Heart left ventricle (tissue), 16 donors: ENCODE data around the gene CDK5RAP3. TPM values are rescaled to one million over a fixed set of nuclear protein-coding genes. Genes with fewer than 3 reads are reported as not detected.
A peak's percentile ranks its signal among the peaks of the same experiment; 100 is the strongest.

Source experiments
- ATAC-seq, 4 donors: fragments of 200-7000 bp; cut with Tn5 transposase; one replicate each; pipeline ENCODE4 v1.9.1; 2020 to 2022; ENCODE audit warnings: moderate library complexity in 4 of 4, mild to moderate bottlenecking in 3 of 4, moderate number of reproducible peaks in 1 of 4
- DNase-seq, 5 donors: peaks; one replicate each; pipeline ENCODE4 v3.0.0-alpha.2; 2020
- H3K27ac ChIP-seq, 12 donors: fragments of 200-600 bp; sonication (generic) in 4 of 12; one replicate each; pipeline versions ENCODE4 v1.5.0 to v1.8.0; 2016 to 2022; ENCODE audit warnings: mild to moderate bottlenecking in 2 of 12
- H3K27me3 ChIP-seq, 9 donors: fragments of 200-600 bp; sonication (generic) in 2 of 9; one replicate each; pipeline versions ENCODE4 v1.5.1 to v1.8.0; 2016 to 2022; ENCODE audit warnings: mild to moderate bottlenecking in 3 of 9
- H3K36me3 ChIP-seq, 9 donors: fragments of 200-600 bp; sonication (generic) in 2 of 9; one replicate each; pipeline versions ENCODE4 v1.5.0 to v1.8.0; 2018 to 2022; ENCODE audit warnings: mild to moderate bottlenecking in 2 of 9
- H3K4me1 ChIP-seq, 12 donors: fragments of 200-600 bp; sonication (generic) in 4 of 12; one replicate each; pipeline versions ENCODE4 v1.5.0 to v1.8.0; 2016 to 2022; ENCODE audit warnings: mild to moderate bottlenecking in 3 of 12
- H3K4me3 ChIP-seq, 12 donors: fragments of 200-600 bp; sonication (generic) in 4 of 12; one replicate each; pipeline versions ENCODE4 v1.5.0 to v1.8.0; 2017 to 2022; ENCODE audit warnings: mild to moderate bottlenecking in 9 of 12, moderate library complexity in 4 of 12
- H3K9me3 ChIP-seq, 12 donors: fragments of 200-600 bp; sonication (generic) in 4 of 12; one replicate each; pipeline versions ENCODE4 v1.5.0 to v1.8.0; 2016 to 2022; ENCODE audit warnings: mild to moderate bottlenecking in 1 of 12
- CTCF ChIP-seq, 12 donors: fragments of 200-600 bp; sonication (generic) in 4 of 12; IDR thresholded peaks; one replicate each; pipeline versions ENCODE4 v1.5.0 to v1.8.0; 2018 to 2022; ENCODE audit warnings: antibody characterized with exemption in 12 of 12, mild to moderate bottlenecking in 5 of 12
- POLR2A ChIP-seq, 2 donors: fragments of 450-650 bp; IDR thresholded peaks; one replicate each; pipeline ENCODE4 v1.6.1; 2017; ENCODE audit warnings: antibody characterized with exemption in 2 of 2, mild to moderate bottlenecking in 2 of 2, moderate library complexity in 2 of 2
- WGBS, 4 donors: extraction: QIAGEN DNeasy Blood & Tissue Kit in 2 of 4; methylation state at CpG; one replicate each; pipeline versions ENCODE4 v1.1.5 to v1.1.7; 2013 to 2018; 5-methylcytosine and 5-hydroxymethylcytosine counted together
- intact Hi-C, 10 donors: fragments of 100-400 bp; cut with DNase I; formaldehyde crosslinking; loops; one replicate each; pipeline versions ENCODE4 v1.11.1 to v1.14.2; 2022
- polyA plus RNA-seq, 2 donors: library from polyadenylated mRNA; stranded (reverse); fragments of 200-250 nt; gene quantifications; one replicate each; pipeline ENCODE4 v1.2.3, GENCODE V29; 2013
- total RNA-seq, 9 donors: library from RNA; depleted of rRNA in 2 of 9; stranded (reverse); fragments of >200 nt in 2 of 9; fragmentation: NEBNext Ultra II Directional in 3 of 9; extraction: Animal tissue kit (Norgen Biotek cat#: 25700) in 3 of 9; gene quantifications; one replicate each; pipeline versions ENCODE4 v1.1.0 to v1.2.4, GENCODE V29; 2016 to 2023
- donor health status: ischemic (EF 13 %, LVEDD 7.1; RV severe dilation, severe dysfunction).
- donor health status: healthy with polysubstance abuse.
- donor health status: DM: no; HTN: yes; CAD: no.
- donor health status: DM: no; HTN: no; CAD: no.
- donor health status: ischemic (EF 25% LVEDD 6.9; RV normal size, moderate dysfunction).
- donor health status: ischemic (EF 25% LVEDD 5.7; RV mildly dilated, moderate dysfunction).
- donor health status: healthy.
- donor health status: DM: yes; HTN: yes; CAD: no.
- donor health status: ischemic (EF 35%, LVEDD 5.7; RV mildly dilated, moderate dysfunction).
- donor health status: nonischemic (EF 11% LVEDD 7.7; RV severe dilation, severe dysfunction).
- donor health status: DM: yes; HTN: yes; CAD: no.
- donor health status: PGD.
- donor health status: ischemic (EF 29% LVEDD 5.4; RV normal size, mild dysfunction).
- donor health status: nonischemic (EF 23%, LVEDD 6.1; RV moderate dilation, normal function).

The CDK5RAP3 gene
- total and polyA plus RNA-seq, 11 donors, result 41.2 to 80.9 (median 53.8) TPM

GRCh38 chr17:47989700-47990099 lies 18.8 kb downstream of the CDK5RAP3 start:
- DNase-seq (no peak), ATAC-seq (no peak)
- peaks cover 0 to under 1% (median 0%) of the 10 kb centered on the region in 9 donors for H3K36me3 ChIP-seq
- intact Hi-C loops, result no loop called here
- no peak overlapping the region for H3K4me3 ChIP-seq
- 89 to 95% (median 94%) methylated on average over 1 of the region's 1 CpG for WGBS, 4 donors
- no peak overlapping the region for H3K27ac ChIP-seq
- no peaks in the 10 kb centered on the region for H3K9me3 ChIP-seq
- H3K4me1 ChIP-seq, result peaks cover 0 to 27% (median 3%) of the 10 kb centered on the region in 12 donors
- TF ChIP-seq POLR2A (IDR thresholded peaks at IDR 0.05), result no peak
- H3K27me3 ChIP-seq, result no peaks in the 10 kb centered on the region

GRCh38 chr17:47990962-47991731 lies 20.2 kb downstream of the CDK5RAP3 start:
- no peak overlapping the region for H3K27ac ChIP-seq
- peaks cover 0 to 27% (median 3%) of the 10 kb centered on the region in 12 donors for H3K4me1 ChIP-seq
- no peaks in the 10 kb centered on the region for H3K27me3 ChIP-seq
- DNase-seq (no peak), ATAC-seq (no peak)
- H3K4me3 ChIP-seq, result no peak overlapping the region
- intact Hi-C loops, result no loop called here
- TF ChIP-seq POLR2A (IDR thresholded peaks at IDR 0.05) (no peak), CTCF (IDR thresholded peaks at IDR 0.05) (no peak)
- no peaks in the 10 kb centered on the region for H3K36me3 ChIP-seq
- no peaks in the 10 kb centered on the region for H3K9me3 ChIP-seq
- 62 to 72% (median 67%) methylated on average over 12 to 14 of the region's 14 CpGs for WGBS, 4 donors

GRCh38 chr17:47992216-47992615 lies 21.3 kb downstream of the CDK5RAP3 start:
- no peak for TF ChIP-seq POLR2A (IDR thresholded peaks at IDR 0.05)
- TF ChIP-seq CTCF (IDR thresholded peaks at IDR 0.05), result no peak
- no peak overlapping the region for H3K4me3 ChIP-seq
- no peak overlapping the region for H3K27ac ChIP-seq
- DNase-seq (no peak), ATAC-seq (peak in 1 of 4 donors; percentile 21)
- no peaks in the 10 kb centered on the region for H3K27me3 ChIP-seq
- WGBS, 4 donors, result 48 to 55% (median 52%) methylated on average over 4 of the region's 4 CpGs
- intact Hi-C loops, result no loop called here
- H3K36me3 ChIP-seq, result no peaks in the 10 kb centered on the region
- H3K9me3 ChIP-seq, result no peaks in the 10 kb centered on the region
- H3K4me1 ChIP-seq, result peaks cover 0 to 26% (median 2%) of the 10 kb centered on the region in 12 donors

GRCh38 chr17:47993031-47993564 lies 22.2 kb downstream of the CDK5RAP3 start:
- peak in 1 of 4 donors; percentile 36 for ATAC-seq

More at GRCh38 chr17:47993031-47993564, 22.2 kb downstream of the CDK5RAP3 start:
- no peaks in the 10 kb centered on the region for H3K27me3 ChIP-seq
- H3K4me3 ChIP-seq, result no peak overlapping the region
- no peak for TF ChIP-seq POLR2A (IDR thresholded peaks at IDR 0.05)
- TF ChIP-seq CTCF (IDR thresholded peaks at IDR 0.05), result no peak
- no peak for DNase-seq
- H3K27ac ChIP-seq, result no peak overlapping the region
- intact Hi-C loops, result no loop called here
- 51 to 64% (median 61%) methylated on average over 8 to 9 of the region's 9 CpGs for WGBS, 4 donors
- H3K4me1 ChIP-seq, result peaks cover 0 to 20% (median 0%) of the 10 kb centered on the region in 12 donors
- no peaks in the 10 kb centered on the region for H3K36me3 ChIP-seq
- no peaks in the 10 kb centered on the region for H3K9me3 ChIP-seq
